Measurements from ENCODE around the gene CLSTN2.

Gene CLSTN2

GRCh38 chr3:140292684-140293083 is 357.7 kb downstream of the CLSTN2 start:
- DNase-seq (ENCODE audit: low read depth, low spot score): no peak
- ChIA-PET CTCF (no interaction called here), POLR2A (no interaction called here)
- TF ChIP-seq CTCF (IDR thresholded peaks at IDR 0.05; ENCODE audit: insufficient read depth, low read length, missing control alignments): no peak
- no peak overlapping the region for H3K4me3 ChIP-seq (ENCODE audit: low read depth, low read length)

- no peak overlapping the region for H3K4me3 ChIP-seq (ENCODE audit: low read depth, low read length)
- ChIA-PET CTCF (no interaction called here), POLR2A (no interaction called here)
- no peak for DNase-seq (ENCODE audit: low read depth, low spot score)
- TF ChIP-seq CTCF (IDR thresholded peaks at IDR 0.05; ENCODE audit: insufficient read depth, low read length, missing control alignments): no peak
Measured at GRCh38 chr3:140294058-140294457, 359.1 kb downstream of the CLSTN2 start.

- H3K4me3 ChIP-seq (ENCODE audit: low read depth, low read length): no peak overlapping the region
- CTCF ChIA-PET: no interaction called here
- no peak for TF ChIP-seq CTCF (IDR thresholded peaks at IDR 0.05; ENCODE audit: insufficient read depth, low read length, missing control alignments)
- no peak for DNase-seq (ENCODE audit: low read depth, low spot score)
- POLR2A ChIA-PET: no interaction called here
Measured at GRCh38 chr3:140296796-140297352, 361.9 kb downstream of the CLSTN2 start.

GRCh38 chr3:140298043-140298442 is 363.1 kb downstream of the CLSTN2 start:
- TF ChIP-seq CTCF (IDR thresholded peaks at IDR 0.05; ENCODE audit: insufficient read depth, low read length, missing control alignments): no peak
- no peak for DNase-seq (ENCODE audit: low read depth, low spot score)
- CTCF ChIA-PET: no interaction called here
- no peak overlapping the region for H3K4me3 ChIP-seq (ENCODE audit: low read depth, low read length)
- POLR2A ChIA-PET: no interaction called here

- POLR2A ChIA-PET: no interaction called here
- CTCF ChIA-PET: no interaction called here
- DNase-seq (ENCODE audit: low read depth, low spot score): no peak
- no peak for TF ChIP-seq CTCF (IDR thresholded peaks at IDR 0.05; ENCODE audit: insufficient read depth, low read length, missing control alignments)
- H3K4me3 ChIP-seq (ENCODE audit: low read depth, low read length): no peak overlapping the region
Measured at GRCh38 chr3:140298569-140299070, 363.6 kb downstream of the CLSTN2 start.

GRCh38 chr3:140303875-140304274 is 368.9 kb downstream of the CLSTN2 start:
- POLR2A ChIA-PET: no interaction called here
- CTCF ChIA-PET: no interaction called here
- TF ChIP-seq CTCF (IDR thresholded peaks at IDR 0.05; ENCODE audit: insufficient read depth, low read length, missing control alignments): no peak
- no peak for DNase-seq (ENCODE audit: low read depth, low spot score)
- no peak overlapping the region for H3K4me3 ChIP-seq (ENCODE audit: low read depth, low read length)

All from AG04449 (cell line).